Right atrium auricular region (tissue), 2 donors: ENCODE measurements around the gene PIGU. TPM values are rescaled to one million over a fixed set of nuclear protein-coding genes. Genes with fewer than 3 reads are reported as not detected.

ENCODE experiments used
- DNase-seq: peaks from one replicate; pipeline ENCODE4 v3.0.0-alpha.2; 2019; ENCODE audit warnings: low spot score
- H3K27ac ChIP-seq, 2 donors: fragments of 200-600 bp; sonication (generic); 1 replicate in 1 of 2; 2 replicates in 1 of 2; pipeline ENCODE4 v1.5.1; 2016 to 2019
- H3K27me3 ChIP-seq, 2 donors: fragments of 200-600 bp; sonication (generic); one replicate each; pipeline versions ENCODE4 v1.5.1 to v1.6.0; 2017 to 2019
- H3K36me3 ChIP-seq: fragments of 200-600 bp; sonication (generic); one replicate; pipeline ENCODE4 v1.5.1; 2016
- H3K4me1 ChIP-seq, 2 donors: fragments of 200-600 bp; sonication (generic); one replicate each; pipeline versions ENCODE4 v1.5.1 to v1.6.0; 2017 to 2019
- H3K4me3 ChIP-seq, 2 donors: fragments of 200-600 bp; sonication (generic); 1 replicate in 1 of 2; 2 replicates in 1 of 2; pipeline ENCODE4 v1.5.1; 2017 to 2019; ENCODE audit warnings: mild to moderate bottlenecking in 1 of 2, moderate library complexity in 1 of 2
- H3K9me3 ChIP-seq, 2 donors: fragments of 200-600 bp; sonication (generic); one replicate each; pipeline ENCODE4 v1.5.1; 2019
- total RNA-seq, 2 donors: library from RNA; depleted of rRNA; stranded (reverse); fragments of >200 nt; gene quantifications; one replicate each; pipeline ENCODE4 v1.1.0, GENCODE V29; 2016
- TF ChIP-seq, protein P1 (sequence below), 2 donors: fragments of 200-600 bp; sonication (generic); IDR thresholded peaks; one replicate each; pipeline ENCODE4 v1.5.1; 2019; ENCODE audit warnings: antibody characterized with exemption in 2 of 2

PIGU gene
- total RNA-seq, 2 donors from 2014 or later, result 16.6 to 17.7 TPM

DNA sequence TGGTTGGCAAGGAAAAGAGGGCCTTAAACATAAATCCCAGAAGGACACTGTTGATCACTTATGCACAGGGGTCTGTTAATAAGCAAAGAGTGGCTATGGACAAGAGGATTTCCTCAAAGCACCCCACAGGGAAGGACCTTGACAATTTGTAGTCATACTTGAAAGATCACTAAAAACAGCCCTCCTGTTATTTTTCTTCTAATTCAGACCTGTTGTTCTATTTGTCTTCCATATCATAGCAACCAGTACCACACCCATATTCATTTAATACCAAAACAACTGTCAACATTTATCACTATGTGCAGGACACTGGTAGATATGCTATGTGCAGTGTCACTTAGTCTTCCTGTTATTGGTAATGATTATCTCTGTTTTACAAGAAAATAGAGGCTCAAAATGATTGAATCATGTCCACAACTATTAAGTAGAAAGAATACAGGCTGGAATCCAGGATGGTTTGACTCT, 163.9 kb downstream of the PIGU start:
- TF ChIP-seq, protein P1, sequence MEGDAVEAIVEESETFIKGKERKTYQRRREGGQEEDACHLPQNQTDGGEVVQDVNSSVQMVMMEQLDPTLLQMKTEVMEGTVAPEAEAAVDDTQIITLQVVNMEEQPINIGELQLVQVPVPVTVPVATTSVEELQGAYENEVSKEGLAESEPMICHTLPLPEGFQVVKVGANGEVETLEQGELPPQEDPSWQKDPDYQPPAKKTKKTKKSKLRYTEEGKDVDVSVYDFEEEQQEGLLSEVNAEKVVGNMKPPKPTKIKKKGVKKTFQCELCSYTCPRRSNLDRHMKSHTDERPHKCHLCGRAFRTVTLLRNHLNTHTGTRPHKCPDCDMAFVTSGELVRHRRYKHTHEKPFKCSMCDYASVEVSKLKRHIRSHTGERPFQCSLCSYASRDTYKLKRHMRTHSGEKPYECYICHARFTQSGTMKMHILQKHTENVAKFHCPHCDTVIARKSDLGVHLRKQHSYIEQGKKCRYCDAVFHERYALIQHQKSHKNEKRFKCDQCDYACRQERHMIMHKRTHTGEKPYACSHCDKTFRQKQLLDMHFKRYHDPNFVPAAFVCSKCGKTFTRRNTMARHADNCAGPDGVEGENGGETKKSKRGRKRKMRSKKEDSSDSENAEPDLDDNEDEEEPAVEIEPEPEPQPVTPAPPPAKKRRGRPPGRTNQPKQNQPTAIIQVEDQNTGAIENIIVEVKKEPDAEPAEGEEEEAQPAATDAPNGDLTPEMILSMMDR (IDR thresholded peaks at IDR 0.05), result no peak
- no peaks in the 10 kb centered on the region for H3K9me3 ChIP-seq
- no peak overlapping the region for H3K4me3 ChIP-seq
- H3K27me3 ChIP-seq, result no peaks in the 10 kb centered on the region
- peaks cover 22% of the 10 kb centered on the region for H3K36me3 ChIP-seq
- no peak for DNase-seq
- H3K4me1 ChIP-seq, result peaks cover 0 to 48% of the 10 kb centered on the region in 2 donors
- no peak overlapping the region for H3K27ac ChIP-seq

DNA sequence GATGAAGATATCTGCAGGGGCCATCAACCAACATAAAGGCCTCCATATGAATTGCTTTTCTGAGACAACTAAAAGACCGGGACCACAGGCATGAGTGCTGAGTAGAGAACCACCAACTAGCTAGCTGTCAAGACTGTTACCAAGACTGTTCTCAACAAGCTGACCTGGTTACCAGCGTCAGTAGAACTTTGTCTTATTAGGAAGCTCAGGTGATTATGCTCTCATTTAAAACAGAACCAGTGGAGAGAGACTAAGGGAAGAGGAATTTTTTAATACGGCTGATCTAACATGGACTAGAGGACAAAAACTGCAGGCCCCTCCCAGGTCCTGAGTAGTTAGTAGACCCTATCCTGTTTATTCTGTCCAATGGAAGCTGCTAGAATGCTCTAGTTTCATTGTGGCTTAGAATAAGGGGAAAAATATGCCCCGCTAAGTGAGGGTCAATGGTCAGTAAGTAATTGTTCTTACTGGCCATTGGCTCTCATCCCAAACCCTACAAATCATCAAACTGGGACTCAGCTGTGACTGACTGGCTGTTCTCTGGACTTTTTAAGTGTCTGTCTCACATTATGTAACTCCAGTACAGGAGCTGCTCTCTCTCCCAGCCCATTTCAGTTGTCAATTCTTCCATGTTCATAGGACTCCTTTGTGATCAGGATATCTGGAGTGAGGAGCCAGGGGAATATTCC, 164.5 kb downstream of the PIGU start:
- TF ChIP-seq, protein P1 (IDR thresholded peaks at IDR 0.05), result no peak
- H3K9me3 ChIP-seq, result no peaks in the 10 kb centered on the region
- peaks cover 0 to 43% of the 10 kb centered on the region in 2 donors for H3K4me1 ChIP-seq
- H3K27ac ChIP-seq, result peak overlapping the region in 1 of 2 donors; percentile 6
- H3K4me3 ChIP-seq, result no peak overlapping the region
- no peaks in the 10 kb centered on the region for H3K27me3 ChIP-seq
- peaks cover 28% of the 10 kb centered on the region for H3K36me3 ChIP-seq
- no peak for DNase-seq

DNA sequence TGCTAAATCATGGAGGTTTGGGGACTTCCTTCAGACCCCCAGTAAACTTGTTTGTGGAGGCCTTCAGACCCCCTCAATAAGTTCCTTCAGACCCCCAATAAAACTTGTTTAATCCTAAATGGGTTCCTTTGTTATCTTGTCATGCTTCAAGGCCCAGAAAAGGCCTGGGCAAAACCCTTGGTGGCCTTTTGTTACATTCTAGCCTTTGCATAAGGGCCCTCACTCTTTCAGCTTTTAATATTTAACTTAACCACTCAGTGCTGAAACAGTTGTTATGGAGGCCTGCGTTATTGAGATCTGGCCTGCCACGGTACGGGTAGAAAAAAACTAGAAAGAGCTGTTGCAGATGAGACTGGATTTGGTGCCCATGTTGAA, 165.0 kb downstream of the PIGU start:
- Histone ChIP-seq H3K9me3 (no peaks in the 10 kb centered on the region), H3K4me3 (no peak overlapping the region), H3K27me3 (no peaks in the 10 kb centered on the region), H3K4me1 (peaks cover 0 to 38% of the 10 kb centered on the region in 2 donors), H3K27ac (no peak overlapping the region), H3K36me3 (peaks cover 28% of the 10 kb centered on the region)
- TF ChIP-seq, protein P1 (IDR thresholded peaks at IDR 0.05), result no peak
- no peak for DNase-seq

DNA sequence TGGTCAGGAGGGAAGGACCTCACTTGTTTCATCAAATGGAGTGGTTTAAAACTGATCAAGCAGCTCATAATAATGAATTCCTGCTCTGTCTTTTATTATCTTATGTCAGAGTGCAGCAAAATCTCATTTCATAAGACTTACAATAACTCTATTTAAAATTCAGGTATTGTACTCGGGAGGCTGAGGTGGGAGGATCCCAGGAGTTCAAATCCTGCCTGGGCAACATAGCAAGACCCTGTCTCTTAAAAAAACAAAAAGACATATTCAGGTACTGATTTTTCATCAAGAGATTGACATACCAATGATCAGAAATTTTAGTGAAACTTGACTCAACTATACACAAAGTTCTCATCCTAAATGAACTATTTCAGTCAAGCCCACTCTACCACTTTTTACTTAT, 166.3 kb downstream of the PIGU start:
- no peak for DNase-seq
- Histone ChIP-seq H3K27ac (no peak overlapping the region), H3K4me1 (peaks cover 0 to 34% of the 10 kb centered on the region in 2 donors), H3K27me3 (no peaks in the 10 kb centered on the region), H3K4me3 (no peak overlapping the region), H3K9me3 (no peaks in the 10 kb centered on the region), H3K36me3 (peaks cover 32% of the 10 kb centered on the region)
- TF ChIP-seq, protein P1 (IDR thresholded peaks at IDR 0.05), result no peak

Other genes with a start within 250 kb of the PIGU start
- gene DYNLRB1, start 160.7 kb downstream of the PIGU start, total RNA-seq, result 100 to 1,000 TPM; 189 to 252 TPM
- gene MAP1LC3A, start 118.4 kb downstream of the PIGU start, total RNA-seq, result 100 to 1,000 TPM; 111 to 120 TPM
- 10 to 100 TPM; 59.5 to 66.0 TPM for gene TP53INP2, start 27.3 kb upstream of the PIGU start, total RNA-seq
- 10 to 100 TPM; 18.2 to 18.4 TPM for gene NCOA6, start 148.6 kb upstream of the PIGU start, total RNA-seq
- gene GGT7, start 195.8 kb upstream of the PIGU start, total RNA-seq, result 10 to 100 TPM in 1 of 2 donors, 1 to 10 TPM in 1; 7.3 to 10.3 TPM
- 10 to 100 TPM; 64.6 to 89.4 TPM for gene ACSS2, start 199.5 kb upstream of the PIGU start, total RNA-seq